HUES6 (cell line): ENCODE measurements around the gene CCDC80.
A peak's percentile ranks its signal among the peaks of the same experiment; 100 is the strongest.
"Not testable (repeated sequence)": the region's sequence is repeated elsewhere in the genome, so short reads cannot be mapped to it uniquely, and the experiment has no call there.

Source experiments
- H3K27ac ChIP-seq: 2 replicates; pipeline ENCODE4 v1.7.0; 2013; ENCODE audit warnings: low read depth, mild to moderate bottlenecking, low read length, inconsistent platforms
- H3K27me3 ChIP-seq: 2 replicates; pipeline ENCODE4 v1.6.1; 2013; ENCODE audit warnings: low read length; ENCODE audit not compliant: control insufficient read depth, insufficient read depth
- H3K36me3 ChIP-seq: 2 replicates; pipeline ENCODE4 v1.6.1; 2013; ENCODE audit warnings: low read length; ENCODE audit not compliant: control insufficient read depth, insufficient read depth
- H3K4me1 ChIP-seq: 2 replicates; pipeline ENCODE4 v1.6.1; 2013; ENCODE audit warnings: low read length; ENCODE audit not compliant: control insufficient read depth, insufficient read depth
- H3K4me3 ChIP-seq: 2 replicates; pipeline ENCODE4 v1.5.1; 2013; ENCODE audit warnings: low read depth, low read length
- H3K9ac ChIP-seq: one replicate; pipeline ENCODE4 v1.6.1; 2013; ENCODE audit warnings: mild to moderate bottlenecking, low read length
- H3K9me3 ChIP-seq: 2 replicates; pipeline ENCODE4 v1.6.1; 2013; ENCODE audit warnings: low read depth, low read length; ENCODE audit not compliant: control insufficient read depth, insufficient read depth

Gene CCDC80

GRCh38 chr3:112681822-112682325 lies 40.9 kb upstream of the CCDC80 start:
- no peaks in the 10 kb centered on the region for H3K36me3 ChIP-seq
- H3K9ac ChIP-seq, result no peak overlapping the region
- no peaks in the 10 kb centered on the region for H3K27me3 ChIP-seq
- H3K9me3 ChIP-seq, result no peaks in the 10 kb centered on the region
- H3K27ac ChIP-seq, result no peak overlapping the region
- no peak overlapping the region for H3K4me3 ChIP-seq
- peaks cover 22% of the 10 kb centered on the region for H3K4me1 ChIP-seq

GRCh38 chr3:112676659-112677234 lies 35.8 kb upstream of the CCDC80 start:
- Histone ChIP-seq H3K9ac (no peak overlapping the region), H3K27me3 (no peaks in the 10 kb centered on the region), H3K27ac (no peak overlapping the region), H3K4me1 (peaks cover 15% of the 10 kb centered on the region), H3K4me3 (no peak overlapping the region), H3K36me3 (no peaks in the 10 kb centered on the region), H3K9me3 (no peaks in the 10 kb centered on the region)

DNA sequence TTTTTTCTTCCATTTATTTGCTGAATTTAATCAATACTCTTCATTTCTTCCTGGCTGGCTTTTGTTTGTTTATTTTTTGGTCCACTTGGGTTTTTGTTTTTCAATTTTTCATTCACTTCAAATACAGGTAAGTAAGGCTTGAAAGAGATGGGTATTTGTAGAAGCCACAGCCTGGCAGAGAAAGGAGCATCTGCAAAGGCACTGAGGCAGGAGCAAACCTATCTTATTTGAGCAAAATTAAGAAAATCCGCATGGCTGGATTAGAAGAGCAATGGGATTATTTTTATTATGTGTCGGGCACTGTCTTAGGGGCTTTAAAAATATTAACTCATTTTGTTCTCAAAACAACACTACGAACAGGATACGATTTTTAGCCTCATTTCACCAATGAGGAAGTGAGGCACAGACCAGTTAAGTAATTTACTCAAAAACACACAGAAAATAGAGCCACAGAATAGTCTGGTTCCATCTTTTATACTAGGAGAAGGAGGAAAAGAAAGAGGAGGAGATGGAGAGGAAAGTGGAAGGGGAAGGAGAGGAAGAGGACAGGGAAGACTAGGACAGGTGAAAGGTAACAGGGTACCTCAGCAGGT lies 35.1 kb upstream of the CCDC80 start:
- Histone ChIP-seq H3K36me3 (no peaks in the 10 kb centered on the region), H3K4me3 (no peak overlapping the region), H3K27me3 (no peaks in the 10 kb centered on the region), H3K4me1 (peaks cover 18% of the 10 kb centered on the region), H3K27ac (no peak overlapping the region), H3K9me3 (no peaks in the 10 kb centered on the region), H3K9ac (no peak overlapping the region)

DNA sequence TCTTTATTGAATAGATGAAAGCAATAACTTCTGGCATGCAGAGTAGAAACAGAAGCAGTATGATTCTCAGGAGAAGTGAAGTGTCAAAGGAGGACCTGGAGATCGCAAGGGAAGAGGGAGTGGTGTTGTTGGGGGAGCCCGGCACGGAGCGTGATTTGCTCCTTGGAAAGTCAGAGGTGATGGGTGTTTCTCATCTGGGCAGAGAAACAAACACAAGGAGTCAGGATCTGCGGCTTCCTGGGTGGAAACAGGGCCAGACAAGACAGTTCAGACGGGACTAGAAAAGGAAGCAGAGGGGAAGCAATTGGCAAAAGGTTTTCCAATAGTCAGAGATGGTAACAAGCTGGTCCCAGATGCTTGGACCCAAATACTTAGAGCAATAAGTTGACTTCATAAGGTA lies 34.4 kb upstream of the CCDC80 start:
- no peak overlapping the region for H3K9ac ChIP-seq
- no peak overlapping the region for H3K4me3 ChIP-seq
- H3K9me3 ChIP-seq, result no peaks in the 10 kb centered on the region
- H3K4me1 ChIP-seq, result peaks cover 18% of the 10 kb centered on the region
- no peaks in the 10 kb centered on the region for H3K36me3 ChIP-seq
- H3K27me3 ChIP-seq, result no peaks in the 10 kb centered on the region
- H3K27ac ChIP-seq, result no peak overlapping the region

DNA sequence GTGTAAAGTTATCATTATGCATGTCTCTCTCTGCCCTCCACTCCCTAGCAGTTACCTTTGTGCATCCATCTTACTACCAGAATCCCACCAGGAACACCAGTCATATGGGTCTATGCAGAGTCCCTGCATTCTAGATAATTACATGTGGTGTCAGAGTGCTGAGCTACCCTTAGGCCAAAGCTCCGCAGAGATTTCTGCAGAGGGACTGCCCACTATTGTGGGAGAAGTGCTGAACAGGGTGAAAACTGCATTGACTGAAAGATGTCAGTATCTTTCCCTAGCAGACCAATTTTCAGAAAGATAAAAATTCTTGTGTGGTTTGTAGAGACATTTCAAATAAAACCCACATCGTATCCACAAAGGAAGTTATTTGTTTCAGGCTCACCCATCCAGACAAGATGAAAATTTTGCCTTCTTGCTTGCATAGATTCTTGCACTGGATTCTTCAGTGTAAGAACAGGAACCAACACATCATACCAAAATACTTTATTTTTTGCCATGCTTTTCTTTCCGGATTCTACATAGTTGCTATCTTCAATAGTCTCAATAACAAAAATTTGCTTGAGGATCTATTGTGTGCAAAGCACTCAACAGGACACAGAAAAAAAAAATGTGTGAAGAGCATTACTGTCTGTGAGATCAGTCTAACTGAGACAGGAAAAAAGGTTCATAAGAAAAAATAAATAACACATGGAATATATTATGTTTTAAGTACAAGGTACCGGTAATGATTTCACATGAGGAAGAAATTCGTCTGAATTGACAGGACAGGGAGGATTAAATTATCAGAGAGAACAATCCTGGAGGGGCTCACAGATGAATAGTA lies 32.0 kb upstream of the CCDC80 start:
- H3K9ac ChIP-seq, result no peak overlapping the region
- H3K27ac ChIP-seq, result no peak overlapping the region
- H3K4me3 ChIP-seq, result no peak overlapping the region
- peaks cover 18% of the 10 kb centered on the region for H3K4me1 ChIP-seq
- no peaks in the 10 kb centered on the region for H3K9me3 ChIP-seq
- H3K27me3 ChIP-seq, result no peaks in the 10 kb centered on the region
- no peaks in the 10 kb centered on the region for H3K36me3 ChIP-seq

DNA sequence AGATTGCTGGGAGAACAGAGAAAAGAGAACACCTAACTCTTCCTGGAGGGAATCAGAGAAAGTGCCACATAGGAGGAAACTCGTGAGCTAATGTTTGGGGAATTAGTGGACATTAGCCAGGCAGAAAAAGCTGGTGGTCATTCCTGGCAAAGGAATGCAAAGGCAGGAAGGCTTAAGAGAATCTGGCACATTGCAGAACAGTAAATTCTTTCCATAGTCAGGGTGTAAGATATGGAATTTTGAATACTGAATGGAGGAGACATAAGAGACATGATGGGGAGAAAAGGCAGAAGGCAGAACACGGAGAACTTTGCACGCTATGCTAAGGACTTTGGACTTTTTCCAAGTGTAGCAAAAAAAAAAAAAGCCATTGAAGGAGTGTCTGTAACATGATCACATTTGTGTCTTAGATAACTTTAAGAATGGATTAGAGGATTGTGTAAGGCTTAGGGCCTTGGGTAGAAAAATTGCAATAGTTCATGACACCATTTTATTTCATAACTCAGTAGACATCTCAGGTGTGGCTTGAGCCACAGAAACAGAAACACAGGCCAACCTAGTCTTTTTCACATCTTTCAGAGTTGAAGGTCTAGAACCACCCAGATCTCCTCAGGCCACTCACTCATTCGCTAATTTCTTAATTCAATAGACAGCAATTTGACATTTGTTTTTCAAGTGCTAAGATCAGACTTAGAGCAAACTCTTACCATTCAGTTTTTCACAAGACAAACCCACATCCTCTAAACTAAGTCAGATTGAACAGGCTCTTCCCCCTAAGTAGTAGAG lies 31.2 kb upstream of the CCDC80 start:
- Histone ChIP-seq H3K4me1 (peaks cover 16% of the 10 kb centered on the region), H3K9me3 (no peaks in the 10 kb centered on the region), H3K36me3 (no peaks in the 10 kb centered on the region), H3K9ac (no peak overlapping the region), H3K27ac (no peak overlapping the region), H3K4me3 (no peak overlapping the region), H3K27me3 (no peaks in the 10 kb centered on the region)

DNA sequence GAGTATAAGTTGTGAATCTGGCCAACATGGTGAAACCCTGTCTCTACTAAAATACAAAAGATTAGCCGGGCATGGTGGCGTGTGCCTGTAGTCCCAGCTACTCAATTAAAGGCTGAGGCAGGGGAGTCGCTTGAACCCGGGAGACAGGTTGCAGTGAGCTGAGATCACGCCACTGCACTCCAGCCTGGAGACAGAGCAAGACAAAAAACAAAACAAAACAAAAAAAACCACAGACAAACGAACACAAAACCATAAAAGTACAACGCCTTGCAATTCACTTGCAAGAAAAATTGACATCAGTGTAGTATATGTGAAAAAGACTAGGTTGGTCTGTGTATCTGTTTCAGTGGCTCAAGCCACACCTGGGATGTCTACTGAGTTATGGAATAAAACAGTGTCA lies 29.9 kb upstream of the CCDC80 start:
- no peak overlapping the region for H3K27ac ChIP-seq
- H3K27me3 ChIP-seq, result no peaks in the 10 kb centered on the region
- H3K36me3 ChIP-seq, result no peaks in the 10 kb centered on the region
- no peak overlapping the region for H3K9ac ChIP-seq
- peaks cover 6% of the 10 kb centered on the region; the same call in 1 of the 2 replicates for H3K4me1 ChIP-seq
- no peak overlapping the region for H3K4me3 ChIP-seq
- H3K9me3 ChIP-seq, result no peaks in the 10 kb centered on the region

DNA sequence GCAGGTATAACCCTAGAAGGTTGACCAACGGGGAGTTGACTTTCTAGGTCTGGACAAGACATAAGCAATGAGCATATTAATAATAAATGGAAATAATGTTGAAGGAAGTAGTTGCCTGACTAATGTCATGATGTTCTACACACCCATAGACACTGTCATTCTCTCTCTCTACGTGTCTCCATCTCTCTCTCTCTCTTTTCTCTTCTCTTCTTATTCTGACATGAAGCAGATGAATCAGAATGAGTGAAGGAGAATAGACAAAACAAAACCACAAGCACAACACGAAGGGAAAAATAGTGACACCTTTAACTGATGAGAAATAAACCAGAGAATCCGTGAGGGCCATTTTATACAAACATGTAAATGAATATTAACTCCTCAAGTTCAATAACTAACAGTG lies 26.7 kb upstream of the CCDC80 start:
- 0 out of 2 replicates have a peak, but pooled peaks cover 5% of the 10 kb centered on the region for H3K9me3 ChIP-seq
- H3K36me3 ChIP-seq, result no peaks in the 10 kb centered on the region
- H3K4me1 ChIP-seq, result peaks cover 6% of the 10 kb centered on the region; the same call in 1 of the 2 replicates
- no peaks in the 10 kb centered on the region for H3K27me3 ChIP-seq
- no peak overlapping the region for H3K27ac ChIP-seq
- no peak overlapping the region for H3K4me3 ChIP-seq
- H3K9ac ChIP-seq, result no peak overlapping the region

DNA sequence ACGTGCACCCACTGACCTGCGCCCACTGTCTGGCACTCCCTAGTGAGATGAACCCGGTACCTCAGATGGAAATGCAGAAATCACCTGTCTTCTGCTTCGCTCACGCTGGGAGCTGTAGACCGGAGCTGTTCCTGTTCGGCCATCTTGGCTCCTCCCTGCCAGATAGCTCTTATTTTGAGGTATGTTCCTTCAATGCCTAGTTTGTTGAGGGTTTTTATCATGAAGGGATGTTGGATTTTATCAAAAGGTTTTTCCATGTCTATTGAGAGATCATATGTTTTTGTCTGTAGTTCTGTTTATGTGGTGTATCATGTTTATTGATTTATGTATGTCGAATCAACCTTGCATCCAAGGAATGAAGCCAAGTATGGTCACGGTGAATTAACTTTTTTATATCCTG lies 24.1 kb upstream of the CCDC80 start:
- not testable (repeated sequence) for H3K27me3 ChIP-seq, H3K27ac ChIP-seq, H3K36me3 ChIP-seq, H3K9me3 ChIP-seq, H3K9ac ChIP-seq, H3K4me1 ChIP-seq
- H3K4me3 ChIP-seq, result peak overlapping the region; percentile 48

GRCh38 chr3:112656043-112656442 lies 15.1 kb upstream of the CCDC80 start:
- no peak overlapping the region for H3K9ac ChIP-seq
- H3K36me3 ChIP-seq, result no peaks in the 10 kb centered on the region
- no peaks in the 10 kb centered on the region for H3K9me3 ChIP-seq
- no peaks in the 10 kb centered on the region for H3K27me3 ChIP-seq
- H3K4me1 ChIP-seq, result no peaks in the 10 kb centered on the region
- no peak overlapping the region for H3K27ac ChIP-seq
- no peak overlapping the region for H3K4me3 ChIP-seq
